Heart left ventricle (tissue), 13 donors: ENCODE data around the gene NUTM2D.
"Not testable (repeated sequence)": the region's sequence is repeated elsewhere in the genome, so short reads cannot be mapped to it uniquely, and the experiment has no call there.

Source experiments
- POLR2A ChIP-seq, 2 donors: fragments of 450-650 bp; IDR thresholded peaks; one replicate each; pipeline ENCODE4 v1.6.1; 2017; ENCODE audit warnings: antibody characterized with exemption in 2 of 2, mild to moderate bottlenecking in 2 of 2, moderate library complexity in 2 of 2
- TF ChIP-seq, protein P1 (sequence below), 12 donors: fragments of 200-600 bp; sonication (generic) in 4 of 12; IDR thresholded peaks; one replicate each; pipeline versions ENCODE4 v1.5.0 to v1.8.0; 2018 to 2022; ENCODE audit warnings: antibody characterized with exemption in 12 of 12, mild to moderate bottlenecking in 5 of 12
- donor health status: ischemic (EF 13 %, LVEDD 7.1; RV severe dilation, severe dysfunction).
- donor health status: DM: no; HTN: yes; CAD: no.
- donor health status: DM: no; HTN: no; CAD: no.
- donor health status: ischemic (EF 25% LVEDD 6.9; RV normal size, moderate dysfunction).
- donor health status: ischemic (EF 25% LVEDD 5.7; RV mildly dilated, moderate dysfunction).
- donor health status: ischemic (EF 35%, LVEDD 5.7; RV mildly dilated, moderate dysfunction).
- donor health status: nonischemic (EF 11% LVEDD 7.7; RV severe dilation, severe dysfunction).
- donor health status: DM: yes; HTN: yes; CAD: no.
- donor health status: PGD.
- donor health status: ischemic (EF 29% LVEDD 5.4; RV normal size, mild dysfunction).
- donor health status: nonischemic (EF 23%, LVEDD 6.1; RV moderate dilation, normal function).

- TF ChIP-seq, protein P1, sequence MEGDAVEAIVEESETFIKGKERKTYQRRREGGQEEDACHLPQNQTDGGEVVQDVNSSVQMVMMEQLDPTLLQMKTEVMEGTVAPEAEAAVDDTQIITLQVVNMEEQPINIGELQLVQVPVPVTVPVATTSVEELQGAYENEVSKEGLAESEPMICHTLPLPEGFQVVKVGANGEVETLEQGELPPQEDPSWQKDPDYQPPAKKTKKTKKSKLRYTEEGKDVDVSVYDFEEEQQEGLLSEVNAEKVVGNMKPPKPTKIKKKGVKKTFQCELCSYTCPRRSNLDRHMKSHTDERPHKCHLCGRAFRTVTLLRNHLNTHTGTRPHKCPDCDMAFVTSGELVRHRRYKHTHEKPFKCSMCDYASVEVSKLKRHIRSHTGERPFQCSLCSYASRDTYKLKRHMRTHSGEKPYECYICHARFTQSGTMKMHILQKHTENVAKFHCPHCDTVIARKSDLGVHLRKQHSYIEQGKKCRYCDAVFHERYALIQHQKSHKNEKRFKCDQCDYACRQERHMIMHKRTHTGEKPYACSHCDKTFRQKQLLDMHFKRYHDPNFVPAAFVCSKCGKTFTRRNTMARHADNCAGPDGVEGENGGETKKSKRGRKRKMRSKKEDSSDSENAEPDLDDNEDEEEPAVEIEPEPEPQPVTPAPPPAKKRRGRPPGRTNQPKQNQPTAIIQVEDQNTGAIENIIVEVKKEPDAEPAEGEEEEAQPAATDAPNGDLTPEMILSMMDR (IDR thresholded peaks at IDR 0.05): not testable (repeated sequence)
- TF ChIP-seq POLR2A (IDR thresholded peaks at IDR 0.05): not testable (repeated sequence)
These were observed 33.0 kb upstream of the NUTM2D start for GRCh38 chr10:87324559-87324958.
